Aorta (tissue), 5 donors: ENCODE data around the gene ZBTB43. TPM values are rescaled to one million over a fixed set of nuclear protein-coding genes. Genes with fewer than 3 reads are reported as not detected.
A peak's percentile ranks its signal among the peaks of the same experiment; 100 is the strongest.

Experiments used
- ATAC-seq: fragments of 200-7000 bp; cut with Tn5 transposase; one replicate; pipeline ENCODE4 v1.9.1; 2022; ENCODE audit warnings: moderate library complexity; ENCODE audit not compliant: low FRiP score
- DNase-seq, 2 donors: peaks; one replicate each; pipeline ENCODE4 v3.0.0-alpha.2; 2020
- H3K27ac ChIP-seq, 2 donors: one replicate each; pipeline ENCODE4 v1.5.1; 2013; ENCODE audit warnings: low read length in 2 of 2, mild to moderate bottlenecking in 2 of 2, moderate library complexity in 2 of 2, control low read depth in 1 of 2, inconsistent platforms in 1 of 2, low read depth in 1 of 2
- H3K27me3 ChIP-seq, 2 donors: one replicate each; pipeline ENCODE4 v1.6.1; 2013; ENCODE audit warnings: control low read depth in 1 of 2, low read length in 1 of 2, mild to moderate bottlenecking in 1 of 2, moderate library complexity in 1 of 2; ENCODE audit not compliant: insufficient read depth in 2 of 2, control insufficient read depth in 1 of 2
- H3K36me3 ChIP-seq, 2 donors: one replicate each; pipeline ENCODE4 v1.6.1; 2013; ENCODE audit warnings: control low read depth in 1 of 2, low read length in 1 of 2, mild to moderate bottlenecking in 1 of 2; ENCODE audit not compliant: insufficient read depth in 2 of 2, control insufficient read depth in 1 of 2
- H3K4me1 ChIP-seq, 2 donors: one replicate each; pipeline ENCODE4 v1.6.1; 2013; ENCODE audit warnings: low read length in 2 of 2, control low read depth in 1 of 2, mild to moderate bottlenecking in 1 of 2, moderate library complexity in 1 of 2; ENCODE audit not compliant: insufficient read depth in 2 of 2, control insufficient read depth in 1 of 2
- H3K4me3 ChIP-seq, 2 donors: one replicate each; pipeline ENCODE4 v1.5.1; 2013; ENCODE audit warnings: low read length in 2 of 2, control low read depth in 1 of 2, mild to moderate bottlenecking in 1 of 2
- H3K9me3 ChIP-seq: one replicate; pipeline ENCODE4 v1.6.1; 2013; ENCODE audit warnings: mild to moderate bottlenecking, low read length; ENCODE audit not compliant: control insufficient read depth
- WGBS, 2 donors: extraction: QIAGEN DNeasy Blood & Tissue Kit; methylation state at CpG; one replicate each; pipeline ENCODE4 v1.1.7; 2013; 5-methylcytosine and 5-hydroxymethylcytosine counted together
- intact Hi-C, 2 donors: fragments of 100-400 bp; cut with DNase I; formaldehyde crosslinking; loops; one replicate each; pipeline versions ENCODE4 v1.14.2 to v1.15.0; 2022
- polyA plus RNA-seq, 2 donors: library from polyadenylated mRNA; stranded (reverse); fragments of 200-250 nt; gene quantifications; one replicate each; pipeline ENCODE4 v1.2.3, GENCODE V29; 2013
- total RNA-seq, 2 donors: library from RNA; stranded (reverse); fragmentation: NEBNext Ultra II Directional; extraction: Animal tissue kit (Norgen Biotek cat#: 25700); gene quantifications; one replicate each; pipeline ENCODE4 v1.2.1, GENCODE V29; 2021
- donor health status: healthy with polysubstance abuse.
- donor health status: Bipolar disorder and iron deficiency.
- donor health status: DM: no; HTN: no; CAD: no.
- donor health status: DM: no; HTN: no; CAD: no.
- donor health status: DM: yes; HTN: yes; CAD: no.

ZBTB43 gene
- total and polyA plus RNA-seq, 4 donors, result 0.75 to 18.4 (median 8.2) TPM

DNA sequence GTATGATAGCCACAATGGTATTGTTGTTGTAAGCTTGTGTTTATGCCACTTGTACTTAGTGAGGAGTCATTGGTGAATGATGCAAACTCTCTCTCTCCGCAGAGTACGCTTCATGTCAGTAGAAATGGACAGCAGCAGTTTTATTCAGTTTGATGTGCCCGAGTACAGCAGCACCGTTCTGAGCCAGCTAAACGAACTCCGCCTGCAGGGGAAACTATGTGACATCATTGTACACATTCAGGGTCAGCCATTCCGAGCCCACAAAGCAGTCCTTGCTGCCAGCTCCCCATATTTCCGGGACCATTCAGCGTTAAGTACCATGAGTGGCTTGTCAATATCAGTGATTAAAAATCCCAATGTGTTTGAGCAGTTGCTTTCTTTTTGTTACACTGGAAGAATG, 74.4 kb downstream of the ZBTB43 start:
- Histone ChIP-seq H3K9me3 (no peaks in the 10 kb centered on the region), H3K4me1 (no peaks in the 10 kb centered on the region), H3K27me3 (no peaks in the 10 kb centered on the region), H3K36me3 (peaks cover 0 to 1% of the 10 kb centered on the region in 2 donors), H3K4me3 (no peak overlapping the region), H3K27ac (no peak overlapping the region)
- DNase-seq (no peak), ATAC-seq (no peak)
- WGBS, 2 donors, result 85 to 88% methylated on average over 9 of the region's 9 CpGs
- intact Hi-C loops, result no loop called here

DNA sequence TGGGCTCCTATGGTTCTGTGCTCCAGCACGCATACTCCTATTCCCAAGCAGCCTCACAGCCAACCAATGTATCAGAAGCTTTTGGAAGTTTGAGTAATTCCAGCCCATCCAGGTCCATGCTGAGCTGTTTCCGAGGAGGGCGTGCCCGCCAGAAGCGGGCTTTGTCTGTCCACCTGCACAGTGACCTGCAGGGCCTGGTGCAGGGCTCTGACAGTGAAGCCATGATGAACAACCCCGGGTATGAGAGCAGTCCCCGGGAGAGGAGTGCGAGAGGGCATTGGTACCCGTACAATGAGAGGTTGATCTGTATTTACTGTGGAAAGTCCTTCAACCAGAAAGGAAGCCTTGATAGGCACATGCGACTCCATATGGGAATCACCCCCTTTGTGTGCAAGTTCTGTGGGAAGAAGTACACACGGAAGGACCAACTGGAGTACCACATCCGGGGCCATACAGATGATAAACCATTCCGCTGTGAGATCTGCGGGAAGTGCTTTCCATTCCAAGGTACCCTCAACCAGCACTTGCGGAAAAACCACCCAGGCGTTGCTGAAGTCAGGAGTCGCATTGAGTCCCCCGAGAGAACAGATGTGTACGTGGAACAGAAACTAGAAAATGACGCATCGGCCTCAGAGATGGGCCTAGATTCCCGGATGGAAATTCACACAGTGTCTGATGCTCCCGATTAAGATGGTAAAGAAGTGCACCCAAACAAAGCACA, 75.5 kb downstream of the ZBTB43 start:
- 67 to 75% methylated on average over 23 of the region's 23 CpGs for WGBS, 2 donors
- Histone ChIP-seq H3K9me3 (no peaks in the 10 kb centered on the region), H3K4me3 (no peak overlapping the region), H3K27me3 (no peaks in the 10 kb centered on the region), H3K36me3 (peaks cover 0 to 4% of the 10 kb centered on the region in 2 donors), H3K4me1 (no peaks in the 10 kb centered on the region), H3K27ac (no peak overlapping the region)
- ATAC-seq (no peak), DNase-seq (no peak)
- intact Hi-C loops, result no loop called here

DNA sequence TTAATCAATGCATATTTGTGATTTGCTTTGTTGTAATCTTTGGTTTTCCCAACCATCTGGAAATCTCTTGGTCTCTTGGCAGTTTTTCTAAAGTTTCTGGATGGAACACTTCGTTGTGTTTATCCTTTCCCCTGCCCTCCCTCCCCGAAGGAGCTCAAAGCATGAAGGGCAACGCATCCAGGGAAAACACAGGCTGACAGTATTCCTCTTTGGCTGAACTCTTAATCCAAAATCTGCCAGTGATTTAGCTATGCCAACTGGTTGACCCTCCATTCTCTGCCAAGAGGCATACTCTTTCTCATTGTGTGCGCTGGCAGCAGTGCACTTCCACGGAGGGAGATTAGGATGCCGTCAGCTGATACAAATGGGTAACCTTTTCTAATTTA, 76.1 kb downstream of the ZBTB43 start:
- intact Hi-C loops, result no loop called here
- ATAC-seq, result no peak
- Histone ChIP-seq H3K4me1 (no peaks in the 10 kb centered on the region), H3K27ac (no peak overlapping the region), H3K36me3 (peaks cover 0 to 4% of the 10 kb centered on the region in 2 donors), H3K27me3 (no peaks in the 10 kb centered on the region), H3K4me3 (no peak overlapping the region), H3K9me3 (no peaks in the 10 kb centered on the region)
- no peak for DNase-seq
- 5 to 9% methylated on average over 6 of the region's 6 CpGs for whole genome bisulfite sequencing, 2 donors

DNA sequence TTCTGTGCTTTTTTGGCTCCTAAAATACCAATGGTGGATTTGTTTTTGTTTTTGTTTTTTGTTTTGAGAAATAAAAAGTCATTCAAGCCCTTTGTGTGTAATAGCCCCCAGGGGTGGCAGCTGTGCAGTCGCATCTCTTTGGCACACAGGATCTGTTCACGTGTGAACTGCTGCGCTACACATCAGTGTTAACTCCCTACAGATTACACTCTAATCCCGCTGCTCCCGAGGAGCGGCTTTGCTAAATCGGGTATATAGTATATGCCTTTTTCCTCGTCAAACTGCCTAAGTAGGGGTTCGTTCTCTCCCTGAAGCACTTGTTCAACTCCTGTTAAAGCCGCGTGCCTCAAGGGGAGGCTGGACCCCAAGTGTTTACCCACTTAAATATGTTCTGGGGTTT, 77.9 kb downstream of the ZBTB43 start:
- ATAC-seq, result no peak
- H3K36me3 ChIP-seq, result peaks cover 0 to 4% of the 10 kb centered on the region in 2 donors
- no peak overlapping the region for H3K27ac ChIP-seq
- no peaks in the 10 kb centered on the region for H3K4me1 ChIP-seq
- H3K4me3 ChIP-seq, result no peak overlapping the region
- no peaks in the 10 kb centered on the region for H3K9me3 ChIP-seq
- 93 to 96% methylated on average over 11 of the region's 11 CpGs for WGBS, 2 donors
- intact Hi-C loops, result no loop called here
- no peak for DNase-seq
- no peaks in the 10 kb centered on the region for H3K27me3 ChIP-seq

DNA sequence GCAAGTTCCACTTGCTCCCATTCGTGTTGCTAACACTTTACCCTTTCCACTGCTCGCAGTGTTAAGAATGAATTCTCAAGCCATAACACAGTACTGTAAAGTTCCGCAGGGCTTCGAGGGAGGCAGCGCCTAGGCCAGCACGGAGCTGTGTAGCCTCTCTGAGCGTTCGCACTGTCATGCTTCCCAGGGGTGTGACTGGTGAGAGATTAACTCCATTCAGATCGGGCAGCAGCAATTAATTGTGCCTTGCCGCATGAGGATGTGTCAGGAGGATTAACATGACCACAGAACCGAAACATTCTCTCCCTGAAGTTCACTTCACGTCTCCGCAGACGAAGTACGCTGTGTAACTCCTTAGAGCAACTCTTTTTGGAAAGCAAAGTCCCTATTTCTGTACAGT, 78.8 kb downstream of the ZBTB43 start:
- no peak overlapping the region for H3K27ac ChIP-seq
- peaks cover 0 to 4% of the 10 kb centered on the region in 2 donors for H3K36me3 ChIP-seq
- no peaks in the 10 kb centered on the region for H3K4me1 ChIP-seq
- no peaks in the 10 kb centered on the region for H3K27me3 ChIP-seq
- DNase-seq (no peak), ATAC-seq (no peak)
- no peaks in the 10 kb centered on the region for H3K9me3 ChIP-seq
- H3K4me3 ChIP-seq, result no peak overlapping the region
- WGBS, 2 donors, result 87 to 88% methylated on average over 15 of the region's 15 CpGs
- intact Hi-C loops, result no loop called here

DNA sequence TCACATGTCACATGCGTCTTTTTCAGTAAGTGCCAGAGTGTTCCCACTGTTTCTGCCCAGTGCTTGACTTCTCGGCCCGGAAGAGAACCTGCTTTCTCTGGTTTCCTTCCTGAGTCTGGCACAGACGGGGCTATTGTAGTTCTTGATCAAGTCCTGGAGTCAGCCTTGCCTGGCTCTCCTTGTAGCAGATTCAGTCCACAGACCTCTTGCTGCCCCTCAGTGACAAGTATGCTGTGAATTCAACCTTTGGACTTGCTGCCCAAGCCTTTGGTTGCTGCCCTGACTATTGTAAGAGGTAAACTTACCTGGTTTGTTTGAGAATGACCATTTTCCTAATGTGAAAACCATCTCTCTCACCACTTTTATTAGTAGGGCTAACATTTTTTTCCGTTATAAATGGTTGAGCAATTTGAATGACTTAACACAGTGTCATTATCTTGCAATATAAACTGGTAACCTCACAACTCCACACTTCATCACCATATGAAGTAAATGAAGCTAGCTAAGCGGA, 80.3 kb downstream of the ZBTB43 start:
- Histone ChIP-seq H3K27ac (no peak overlapping the region), H3K27me3 (no peaks in the 10 kb centered on the region), H3K4me3 (no peak overlapping the region), H3K36me3 (peaks cover 0 to 2% of the 10 kb centered on the region in 2 donors), H3K9me3 (no peaks in the 10 kb centered on the region), H3K4me1 (no peaks in the 10 kb centered on the region)
- DNase-seq, result no peak
- intact Hi-C loops, result no loop called here
- ATAC-seq, result peak; percentile 41
- WGBS, 2 donors, result 65 to 73% methylated on average over 6 of the region's 6 CpGs

DNA sequence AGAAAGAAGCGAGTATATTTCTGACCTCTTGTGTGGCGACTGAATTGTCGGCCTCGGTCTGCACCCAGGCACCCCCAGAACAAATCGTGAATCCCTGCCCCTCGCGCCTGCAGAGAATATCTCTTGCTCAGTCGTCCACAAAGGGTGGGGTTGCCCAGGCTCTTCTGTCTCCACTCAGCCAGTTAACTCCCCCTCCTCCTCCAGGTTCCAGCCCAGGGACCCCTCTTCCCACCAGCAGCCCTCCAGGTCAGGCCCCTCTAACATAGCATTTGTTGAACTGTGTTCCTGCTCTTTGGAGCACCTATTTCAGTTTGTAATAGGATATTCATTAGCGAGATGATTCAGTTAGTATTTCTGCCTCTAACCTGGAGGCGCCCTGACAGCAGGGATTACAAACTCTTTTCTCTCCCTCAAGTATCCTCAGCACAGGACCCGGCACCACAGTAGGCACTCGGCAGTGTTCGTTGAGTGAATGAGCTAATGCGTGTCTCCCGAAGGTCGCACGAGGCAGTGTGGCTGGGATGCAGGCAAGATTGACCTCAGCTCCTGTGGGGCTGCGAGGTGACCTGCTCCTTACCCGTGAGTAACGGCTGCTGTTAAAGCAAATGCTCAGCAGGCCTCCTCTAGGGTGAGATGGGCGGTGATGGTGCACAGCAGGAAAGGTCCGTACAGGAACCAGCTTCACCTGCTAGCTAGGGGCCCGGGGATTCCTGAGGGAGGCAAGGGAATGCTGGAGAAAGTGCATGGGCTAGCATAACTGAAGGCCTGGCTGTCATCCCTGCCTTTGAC, 81.4 kb downstream of the ZBTB43 start:
- no peaks in the 10 kb centered on the region for H3K9me3 ChIP-seq
- H3K27ac ChIP-seq, result no peak overlapping the region
- no peak for ATAC-seq
- H3K36me3 ChIP-seq, result peaks cover 0 to 2% of the 10 kb centered on the region in 2 donors
- no peak for DNase-seq
- 76 to 78% methylated on average over 23 of the region's 23 CpGs for WGBS, 2 donors
- intact Hi-C loops, result no loop called here
- H3K4me3 ChIP-seq, result no peak overlapping the region
- H3K4me1 ChIP-seq, result no peaks in the 10 kb centered on the region
- no peaks in the 10 kb centered on the region for H3K27me3 ChIP-seq

DNA sequence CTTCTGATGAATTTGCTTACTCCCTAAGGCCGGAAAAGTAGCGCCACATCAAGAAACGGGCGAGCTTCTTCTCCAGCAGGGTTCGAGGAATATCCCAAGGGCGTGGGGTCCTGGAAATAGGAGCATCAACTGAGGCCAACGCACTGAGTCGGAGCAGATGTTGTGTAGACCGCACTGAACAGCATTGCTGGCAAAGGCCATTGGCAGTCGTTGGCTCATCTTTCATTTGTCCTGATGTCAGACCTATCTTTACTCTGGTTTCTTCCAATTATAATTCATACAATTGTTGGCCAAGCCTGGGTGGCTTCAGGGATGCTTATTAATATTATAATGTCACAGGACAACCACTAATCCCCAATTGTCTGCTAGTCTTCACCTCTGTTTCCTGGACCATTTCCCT, 82.1 kb downstream of the ZBTB43 start:
- intact Hi-C loops, result no loop called here
- Histone ChIP-seq H3K4me1 (no peaks in the 10 kb centered on the region), H3K4me3 (no peak overlapping the region), H3K9me3 (no peaks in the 10 kb centered on the region), H3K27ac (no peak overlapping the region), H3K36me3 (peaks cover 0 to 2% of the 10 kb centered on the region in 2 donors), H3K27me3 (no peaks in the 10 kb centered on the region)
- no peak for DNase-seq
- WGBS, 2 donors, result 92 to 93% methylated on average over 10 of the region's 10 CpGs
- no peak for ATAC-seq
